Placental pericyte (primary cell): ENCODE results near the gene SPHK1. TPM values are rescaled to one million over a fixed set of nuclear protein-coding genes. Genes with fewer than 3 reads are reported as not detected.

Experiments
- small RNA-seq: library from RNA; depleted of rRNA; stranded (forward); fragments of <200 nt; gene quantifications from one replicate; pipeline ENCODE3, GENCODE V24; 2012; ENCODE audit warnings: low replicate concordance
- total RNA-seq: library from RNA; depleted of rRNA; stranded (reverse); fragments of >200 nt; gene quantifications from 2 replicates; pipeline ENCODE4 v1.2.3, GENCODE V29; 2012

The SPHK1 gene
- total RNA-seq = 30.9 and 205 TPM in 2 replicates

GRCh38 chr17:76384222-76384986, at the start of gene SPHK1:
SPHK1 (plus strand) TSS chr17:76384609; CDS start chr17:76385645, 1,036 bp downstream.

GRCh38 chr17:76353599-76354316, 30.7 kb upstream of the SPHK1 start, which contains the start of gene PRPSAP1:
PRPSAP1 (minus strand) TSS chr17:76353916; CDS start chr17:76353703, 213 bp downstream.

Small RNA genes within 50 kb of the gene (small RNA-seq; reads per million reads assigned to genes)
- not detected for gene RNU6-24P

Other genes with a start within 250 kb of the SPHK1 start
- not detected in 2 replicates for gene FOXJ1, start 243.4 kb upstream of the SPHK1 start, total RNA-seq
- gene RNF157, start 144.1 kb upstream of the SPHK1 start, total RNA-seq = 0.44 and 5.2 TPM in 2 replicates
- 5.7 and 12.0 TPM in 2 replicates for gene UBALD2, start 119.3 kb upstream of the SPHK1 start, total RNA-seq
- gene QRICH2, start 76.3 kb upstream of the SPHK1 start, total RNA-seq = 1.8 and 3.4 TPM in 2 replicates
- gene PRPSAP1, start 30.7 kb upstream of the SPHK1 start, total RNA-seq = 46.0 and 53.0 TPM in 2 replicates
- gene UBE2O, start 68.5 kb downstream of the SPHK1 start, total RNA-seq = 24.9 and 30.1 TPM in 2 replicates
- not detected in 2 replicates for gene AANAT, start 83.0 kb downstream of the SPHK1 start, total RNA-seq
- 34.4 and 40.2 TPM in 2 replicates for gene RHBDF2, start 116.8 kb downstream of the SPHK1 start, total RNA-seq
- 73.5 and 104 TPM in 2 replicates for gene CYGB, start 153.1 kb downstream of the SPHK1 start, total RNA-seq
- 3.5 and 4.3 TPM in 2 replicates for gene PRCD, start 155.4 kb downstream of the SPHK1 start, total RNA-seq
- 1.3 and 2.6 TPM in 2 replicates for gene ST6GALNAC2, start 201.3 kb downstream of the SPHK1 start, total RNA-seq